ENCODE measurements around the gene CCL17.
A peak's percentile ranks its signal among the peaks of the same experiment; 100 is the strongest.
"Not testable (repeated sequence)": the region's sequence is repeated elsewhere in the genome, so short reads cannot be mapped to it uniquely, and the experiment has no call there.

CCL17 gene

GRCh38 chr16:57432989-57433388 lies 28.4 kb downstream of the CCL17 start:
- DNase-seq (ENCODE audit: low read depth): no peak

GRCh38 chr16:57434003-57434402 lies 29.4 kb downstream of the CCL17 start:
- DNase-seq (ENCODE audit: low read depth): no peak

- no peak for DNase-seq (ENCODE audit: low read depth)
Observed at GRCh38 chr16:57435838-57436237, 31.3 kb downstream of the CCL17 start.

- DNase-seq (ENCODE audit: low read depth): not testable (repeated sequence)
Observed at GRCh38 chr16:57439947-57440346, 35.4 kb downstream of the CCL17 start.

GRCh38 chr16:57440551-57440950 lies 36.0 kb downstream of the CCL17 start:
- not testable (repeated sequence) for DNase-seq (ENCODE audit: low read depth)

GRCh38 chr16:57444711-57445110 lies 40.1 kb downstream of the CCL17 start:
- DNase-seq (ENCODE audit: low read depth): no peak

GRCh38 chr16:57445510-57445909 lies 40.9 kb downstream of the CCL17 start:
- DNase-seq (ENCODE audit: low read depth): no peak

GRCh38 chr16:57446531-57447185 lies 42.1 kb downstream of the CCL17 start:
- no peak for DNase-seq (ENCODE audit: low read depth)

- DNase-seq (ENCODE audit: low read depth): peak; percentile 53
Observed at GRCh38 chr16:57447186-57447962, 42.8 kb downstream of the CCL17 start, which contains the start of the genes CIAPIN1 and COQ9. CIAPIN1 (minus strand) TSS chr16:57447385; CDS start chr16:57440928, 6,457 bp downstream. COQ9 (plus strand) TSS chr16:57447479; CDS start chr16:57447506, 27 bp downstream.

- no peak for DNase-seq (ENCODE audit: low read depth)
Observed at GRCh38 chr16:57452021-57452420, 47.5 kb downstream of the CCL17 start.

GRCh38 chr16:57462209-57462977 lies 57.8 kb downstream of the CCL17 start, which contains the start of gene POLR2C:
POLR2C (plus strand) TSS chr16:57462679; CDS start chr16:57462725, 46 bp downstream.
- DNase-seq (ENCODE audit: low read depth): peak; percentile 42

GRCh38 chr16:57462978-57463362 lies 58.4 kb downstream of the CCL17 start:
- no peak for DNase-seq (ENCODE audit: low read depth)

- DNase-seq (ENCODE audit: low read depth): no peak
Observed at GRCh38 chr16:57464523-57464922, 60.0 kb downstream of the CCL17 start.

Measured in HS-5 (cell line).